GM18909 (cell line): Measurements from ENCODE around the gene GATAD2A.

Experiments
- ATAC-seq: cut with Tn5 transposase; IDR thresholded peaks from one replicate; pipeline ENCODE4 v1.9.1; 2021; ENCODE audit warnings: mild to moderate bottlenecking; ENCODE audit not compliant: unreplicated experiment, poor library complexity

Gene GATAD2A

DNA sequence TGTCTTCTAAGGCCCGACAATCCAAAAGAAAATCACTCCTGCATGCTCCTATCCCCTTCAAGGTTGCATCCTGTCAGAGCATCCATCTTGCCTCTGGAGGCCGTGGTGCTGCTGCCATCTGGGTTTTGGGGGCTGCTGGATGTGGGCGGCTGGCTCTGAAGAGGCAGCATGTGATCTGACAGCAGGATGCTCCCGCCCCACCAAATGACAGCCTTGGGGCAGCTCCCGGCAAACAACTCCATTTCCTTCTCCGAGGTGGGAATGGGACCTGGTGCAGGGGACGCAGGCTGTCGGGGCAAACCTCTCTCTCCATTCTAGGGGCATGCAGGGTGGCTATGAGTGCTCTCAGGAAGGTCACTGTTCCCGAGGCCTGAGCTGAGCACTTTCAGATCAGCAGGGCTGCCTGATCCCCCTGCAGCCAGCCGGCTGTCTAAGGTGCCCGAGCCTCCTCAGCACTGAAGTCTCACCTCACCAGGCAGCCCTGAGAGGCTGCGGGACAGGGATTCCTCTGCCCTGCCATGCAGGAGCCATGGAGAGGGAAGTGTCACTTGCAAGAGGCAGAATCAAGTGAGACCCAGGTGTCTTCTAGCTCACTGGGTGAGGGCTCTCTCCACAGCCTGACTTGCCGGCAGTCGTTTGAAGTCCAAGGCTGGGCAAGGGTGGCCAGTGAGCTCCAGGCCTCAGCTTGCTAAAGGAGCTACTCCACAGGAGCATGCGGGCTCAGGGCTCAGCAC is 81.0 kb downstream of the GATAD2A start:
- no peak for ATAC-seq

DNA sequence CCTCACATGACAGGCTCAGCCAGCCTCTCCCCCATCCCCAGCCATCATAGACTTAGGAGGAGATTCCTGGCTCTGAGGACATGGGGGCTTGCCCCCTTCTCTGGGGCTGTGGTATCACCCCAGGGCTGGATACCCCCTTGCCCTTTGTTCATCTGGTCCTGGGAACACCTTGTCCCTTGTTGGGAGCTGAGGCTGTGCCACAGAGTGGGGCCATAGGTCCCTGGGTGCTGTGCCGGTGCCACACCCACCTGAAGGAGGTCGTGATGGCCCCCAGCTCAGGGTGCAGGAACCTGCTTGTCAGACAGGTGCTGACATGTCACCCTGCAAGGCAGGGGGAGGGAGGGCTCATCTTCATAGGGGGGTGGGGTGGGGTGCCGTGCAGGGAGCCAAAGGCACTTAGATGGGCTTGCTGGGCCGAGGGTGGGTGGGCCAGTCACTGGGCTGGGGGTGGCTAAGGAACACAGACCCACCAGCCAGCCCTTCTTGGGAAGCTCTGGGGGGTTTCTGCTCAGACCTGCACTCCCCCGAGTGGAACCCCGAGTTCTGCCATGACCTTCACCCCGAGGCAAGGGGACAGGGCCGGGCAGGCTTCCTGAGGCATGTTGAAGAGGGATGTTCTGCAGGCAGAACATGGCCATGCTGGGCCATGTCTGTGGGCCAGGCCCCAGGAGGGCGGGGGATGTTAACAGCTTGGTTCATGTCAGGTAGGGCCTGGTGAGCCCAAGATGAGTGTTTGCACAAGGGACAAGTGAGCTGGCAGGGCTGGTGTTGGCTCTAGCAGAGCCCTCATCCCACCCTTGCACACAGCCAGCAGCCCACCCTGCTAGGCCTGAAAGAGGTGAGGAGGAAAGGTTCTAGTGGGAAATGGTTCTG is 81.8 kb downstream of the GATAD2A start:
- no peak for ATAC-seq

DNA sequence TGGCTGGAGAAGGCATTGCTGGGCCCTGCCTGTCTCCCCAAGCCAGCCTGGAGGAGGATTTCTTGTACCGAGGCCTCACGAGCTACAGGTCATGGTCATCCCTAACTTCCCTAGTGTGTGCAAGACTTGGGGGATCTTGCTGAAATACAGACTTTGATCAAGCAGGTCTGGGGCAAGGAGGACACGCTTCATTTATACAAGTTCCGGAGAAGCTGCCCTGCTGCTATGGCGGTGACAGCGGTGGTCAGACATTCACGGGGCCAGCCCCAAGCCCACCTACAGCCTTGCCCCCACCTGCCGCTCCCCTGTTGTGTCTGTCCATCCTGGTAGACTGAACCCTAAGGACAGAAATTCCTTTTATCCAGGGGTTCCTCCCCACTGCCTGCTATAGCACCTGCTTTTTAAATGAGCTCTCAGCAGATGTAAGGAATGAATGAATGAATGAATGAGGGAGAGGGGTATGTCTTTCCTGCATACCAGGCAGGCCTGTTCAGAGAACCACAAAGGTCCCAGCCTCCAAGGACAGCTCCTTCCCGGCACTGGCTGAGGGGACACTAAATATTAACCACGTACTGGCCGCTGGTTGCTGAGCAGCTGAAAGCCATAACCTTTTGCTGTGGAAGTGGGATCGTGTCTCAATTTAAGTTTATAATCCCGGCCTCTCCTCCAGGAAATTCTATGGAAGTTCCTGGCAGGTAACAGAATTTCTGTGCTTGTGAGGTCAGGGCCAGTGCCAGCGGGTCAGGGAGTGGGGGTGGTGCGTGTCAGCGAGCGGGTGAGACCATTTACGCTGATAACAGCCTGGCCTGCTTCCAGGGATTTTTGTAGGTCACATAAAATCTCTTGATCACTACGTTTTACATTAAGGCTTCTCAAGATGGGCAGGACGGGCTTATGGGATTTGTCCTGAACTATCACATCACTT is 82.7 kb downstream of the GATAD2A start:
- ATAC-seq: no peak

DNA sequence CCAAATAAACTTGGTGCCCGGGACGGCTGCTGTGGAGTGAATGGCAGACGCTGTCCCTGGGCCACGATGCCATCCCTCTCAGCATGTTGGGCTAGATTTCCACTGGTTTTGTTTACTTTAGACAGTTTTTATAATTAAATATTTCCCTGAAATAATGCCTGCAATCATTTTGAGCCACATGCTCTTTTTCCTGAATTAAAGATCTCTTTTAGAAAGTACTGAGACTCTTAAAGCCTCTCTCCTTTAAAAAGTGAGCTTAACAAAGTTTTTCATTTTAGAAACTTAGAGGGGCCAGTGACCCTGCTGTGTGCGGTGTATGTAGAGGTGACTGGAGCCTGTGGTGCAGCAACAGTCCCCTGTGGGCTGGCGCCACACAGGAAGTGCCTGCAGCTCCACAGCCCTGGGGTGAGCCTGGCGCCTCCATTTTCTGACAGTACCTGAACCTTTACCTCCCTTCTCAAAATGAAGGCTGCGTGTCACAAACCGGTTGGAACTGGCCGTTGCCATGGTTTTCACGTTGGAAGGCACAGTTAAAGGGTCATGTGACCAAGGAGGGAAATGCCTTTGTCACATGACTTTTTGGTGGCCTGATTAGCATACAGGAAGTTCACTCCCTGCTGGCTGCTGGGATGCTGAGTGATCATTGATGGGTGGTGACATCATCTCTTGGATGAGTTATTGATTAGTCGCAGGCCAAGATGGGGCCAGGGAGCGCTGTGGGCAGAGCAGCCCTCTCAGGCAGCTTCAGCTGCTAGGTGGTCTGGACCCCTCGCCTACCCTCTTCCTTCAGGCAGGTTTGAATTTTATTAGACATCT is 83.6 kb downstream of the GATAD2A start:
- peak; percentile 66 for ATAC-seq

DNA sequence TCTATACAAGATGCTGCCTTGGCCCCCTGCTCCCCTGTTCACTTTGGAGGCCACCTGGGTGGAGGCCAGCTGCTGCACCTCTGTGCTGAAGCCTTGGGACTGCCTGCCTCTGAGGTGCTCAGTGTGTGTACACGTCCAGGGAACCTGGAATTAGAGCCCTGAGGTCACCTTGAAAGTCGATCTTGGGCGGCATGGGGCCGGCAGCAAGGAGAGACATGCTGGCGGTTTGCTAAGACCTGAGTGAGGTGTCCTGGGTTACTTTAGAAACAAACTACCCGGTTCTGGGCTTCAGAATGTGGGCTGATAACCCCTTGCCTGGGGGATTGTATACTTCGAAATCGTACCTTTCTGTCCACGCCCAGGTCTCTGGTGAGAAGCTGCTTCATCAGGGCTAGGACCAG is 84.3 kb downstream of the GATAD2A start:
- no peak for ATAC-seq

DNA sequence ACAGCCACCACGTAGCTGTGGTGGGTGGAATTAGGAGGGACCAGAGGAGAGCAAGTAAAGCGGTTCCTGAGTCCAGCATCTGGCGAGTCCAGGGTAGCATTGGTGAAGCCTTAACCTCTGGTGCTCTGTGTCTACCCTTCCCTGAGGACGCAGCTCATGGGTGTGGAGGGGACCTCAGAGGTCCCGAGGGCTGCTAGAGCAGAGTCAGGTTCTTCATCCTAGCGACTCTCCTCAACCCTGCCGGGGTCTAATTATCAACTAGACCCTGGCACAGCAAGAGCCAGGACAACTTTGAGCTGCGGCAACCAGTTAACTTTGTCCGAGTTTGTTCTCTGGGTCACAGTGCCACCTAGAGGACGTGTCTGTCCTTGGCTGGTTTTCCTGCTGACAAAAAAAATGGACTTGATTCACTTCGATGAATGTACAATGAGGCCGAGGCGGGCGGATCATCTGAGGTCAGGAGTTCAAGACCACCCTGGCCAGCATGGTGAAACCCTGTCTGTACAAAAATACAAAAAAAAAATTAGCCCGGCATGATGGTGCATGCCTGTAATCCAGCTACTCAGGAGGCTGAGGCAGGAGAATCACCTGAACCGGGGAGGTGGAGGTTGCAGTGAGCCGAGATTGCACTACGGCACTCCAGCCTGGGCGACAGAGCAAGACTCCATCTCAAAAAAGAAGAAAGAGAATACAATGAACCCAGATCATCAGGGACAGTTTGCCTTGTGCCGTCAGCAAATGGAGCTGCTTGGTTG is 84.9 kb downstream of the GATAD2A start:
- ATAC-seq: no peak

DNA sequence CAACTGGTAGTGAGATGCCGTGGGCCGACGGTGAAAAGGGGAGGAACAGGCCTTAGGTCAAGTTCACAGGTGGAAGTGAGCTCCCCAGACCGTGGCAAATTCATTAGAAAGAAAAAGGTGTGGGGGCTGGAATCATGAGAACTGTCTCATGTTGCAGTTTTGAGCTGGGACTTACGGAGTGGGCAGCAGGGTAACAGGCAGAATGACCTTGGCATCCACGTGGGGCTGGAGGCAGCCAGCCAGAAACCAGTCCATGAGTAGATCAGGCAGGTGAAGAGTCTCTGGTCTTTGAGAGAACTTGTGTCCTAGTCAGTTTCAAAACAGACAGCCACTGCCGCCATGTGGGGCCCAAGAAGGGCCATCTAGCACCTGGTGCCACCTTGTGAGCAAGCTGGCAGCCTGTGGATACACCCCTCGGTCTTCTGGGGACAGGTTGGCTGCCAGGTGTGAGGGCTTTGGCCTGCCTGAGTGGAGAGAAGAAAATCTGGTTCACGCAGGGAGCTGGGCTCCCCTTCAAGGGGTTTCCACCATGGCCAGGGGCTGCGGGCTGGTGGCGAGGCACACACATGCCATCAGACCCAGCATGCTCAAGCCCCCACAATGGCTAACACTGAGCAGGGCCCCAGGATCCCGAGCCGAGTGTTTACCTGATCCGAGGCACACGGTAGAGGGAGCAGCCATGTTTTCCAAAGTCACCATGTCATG is 86.0 kb downstream of the GATAD2A start:
- ATAC-seq: no peak

DNA sequence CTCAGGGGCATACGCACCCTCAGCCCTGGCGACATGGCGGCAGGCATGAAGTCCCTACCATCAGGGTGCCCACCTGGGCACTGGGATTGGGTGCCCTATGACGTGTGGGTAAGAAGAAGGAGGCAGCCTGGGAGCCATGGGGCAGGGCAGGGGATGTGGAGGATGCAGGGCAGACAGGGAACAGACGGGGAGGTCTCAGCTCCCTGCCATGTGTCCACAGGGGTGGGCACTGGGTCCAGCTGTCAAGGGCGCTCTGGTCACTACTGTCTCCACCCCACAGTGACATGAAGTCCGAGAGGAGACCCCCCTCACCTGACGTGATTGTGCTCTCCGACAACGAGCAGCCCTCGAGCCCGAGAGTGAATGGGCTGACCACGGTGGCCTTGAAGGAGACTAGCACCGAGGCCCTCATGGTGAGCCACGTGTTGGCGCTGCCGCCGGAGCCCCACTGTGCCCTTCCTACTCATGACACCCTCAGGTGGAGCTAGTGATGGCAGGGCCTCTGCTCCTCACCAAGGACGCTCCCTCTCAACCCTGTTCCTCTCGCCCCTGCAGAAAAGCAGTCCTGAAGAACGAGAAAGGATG is 86.6 kb downstream of the GATAD2A start:
- no peak for ATAC-seq

DNA sequence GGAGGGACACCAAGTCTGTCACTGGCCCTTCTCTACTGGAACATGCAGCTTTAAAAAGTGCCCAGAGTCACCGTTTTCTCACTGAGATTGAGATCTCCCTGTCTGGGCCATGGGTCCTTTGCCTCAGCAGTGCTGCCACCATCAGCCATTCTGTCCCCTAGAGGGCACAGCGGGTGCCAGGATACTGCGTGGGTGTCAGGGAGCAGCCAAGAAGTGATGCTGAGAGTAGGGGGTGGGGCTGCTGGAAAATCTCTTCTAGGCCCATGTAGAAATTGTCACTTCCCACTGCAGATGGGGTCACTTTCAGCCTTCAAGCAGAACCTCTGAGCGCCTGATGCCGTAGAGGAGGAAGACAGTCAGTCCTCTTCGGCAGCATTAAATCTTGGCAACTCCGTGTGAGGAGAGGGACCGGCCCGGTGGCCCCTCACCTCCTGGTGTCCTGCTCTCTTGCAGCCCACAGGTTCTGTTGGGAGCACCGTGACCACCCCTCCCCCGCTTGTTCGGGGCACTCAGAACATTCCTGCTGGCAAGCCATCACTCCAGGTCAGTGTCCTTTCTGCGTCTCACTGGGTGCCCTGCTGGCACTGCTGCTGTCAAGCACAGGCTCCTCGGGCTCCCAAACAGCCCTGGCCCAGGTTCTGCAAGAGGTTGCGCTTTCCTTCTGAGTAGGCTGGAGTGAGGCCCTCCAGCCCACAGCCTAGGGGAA is 88.5 kb downstream of the GATAD2A start:
- no peak for ATAC-seq

DNA sequence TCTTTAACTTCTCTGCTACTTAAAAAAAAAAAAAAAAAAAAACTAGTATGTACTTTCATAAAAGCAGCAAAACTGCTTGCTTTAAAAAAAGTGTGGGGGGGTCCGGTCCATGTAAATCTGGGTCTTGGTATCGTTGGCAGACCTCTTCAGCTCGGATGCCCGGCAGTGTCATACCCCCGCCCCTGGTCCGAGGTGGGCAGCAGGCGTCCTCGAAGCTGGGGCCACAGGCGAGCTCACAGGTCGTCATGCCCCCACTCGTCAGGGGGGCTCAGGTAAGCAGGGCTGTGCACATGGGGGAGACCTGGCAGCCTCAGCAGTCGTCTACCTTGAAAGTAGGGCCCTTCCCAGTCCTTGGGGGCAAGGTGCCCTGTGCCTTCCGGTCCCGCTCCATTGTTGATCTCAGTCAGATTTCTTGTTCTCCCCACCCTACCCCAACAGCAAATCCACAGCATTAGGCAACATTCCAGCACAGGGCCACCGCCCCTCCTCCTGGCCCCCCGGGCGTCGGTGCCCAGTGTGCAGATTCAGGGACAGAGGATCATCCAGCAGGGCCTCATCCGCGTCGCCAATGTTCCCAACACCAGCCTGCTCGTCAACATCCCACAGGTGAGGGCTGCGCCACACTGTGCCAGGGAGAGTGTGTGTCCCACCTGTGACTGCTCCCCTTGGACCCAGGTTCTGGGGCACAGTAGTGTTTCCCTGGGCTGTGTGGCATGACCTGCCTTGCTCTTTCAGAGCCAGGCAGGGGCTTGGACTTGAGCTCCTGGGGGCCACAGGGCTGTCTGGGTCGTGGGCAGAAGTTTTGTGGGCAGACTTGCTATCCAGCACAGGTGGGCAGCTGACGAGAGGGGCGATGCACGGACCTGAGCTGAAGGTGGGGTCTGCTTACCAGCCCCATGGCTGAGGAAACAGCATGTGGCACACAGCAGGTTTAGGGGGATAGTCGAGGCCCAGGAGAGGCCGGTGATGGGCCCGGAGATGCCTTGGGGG is 90.4 kb downstream of the GATAD2A start:
- no peak for ATAC-seq

DNA sequence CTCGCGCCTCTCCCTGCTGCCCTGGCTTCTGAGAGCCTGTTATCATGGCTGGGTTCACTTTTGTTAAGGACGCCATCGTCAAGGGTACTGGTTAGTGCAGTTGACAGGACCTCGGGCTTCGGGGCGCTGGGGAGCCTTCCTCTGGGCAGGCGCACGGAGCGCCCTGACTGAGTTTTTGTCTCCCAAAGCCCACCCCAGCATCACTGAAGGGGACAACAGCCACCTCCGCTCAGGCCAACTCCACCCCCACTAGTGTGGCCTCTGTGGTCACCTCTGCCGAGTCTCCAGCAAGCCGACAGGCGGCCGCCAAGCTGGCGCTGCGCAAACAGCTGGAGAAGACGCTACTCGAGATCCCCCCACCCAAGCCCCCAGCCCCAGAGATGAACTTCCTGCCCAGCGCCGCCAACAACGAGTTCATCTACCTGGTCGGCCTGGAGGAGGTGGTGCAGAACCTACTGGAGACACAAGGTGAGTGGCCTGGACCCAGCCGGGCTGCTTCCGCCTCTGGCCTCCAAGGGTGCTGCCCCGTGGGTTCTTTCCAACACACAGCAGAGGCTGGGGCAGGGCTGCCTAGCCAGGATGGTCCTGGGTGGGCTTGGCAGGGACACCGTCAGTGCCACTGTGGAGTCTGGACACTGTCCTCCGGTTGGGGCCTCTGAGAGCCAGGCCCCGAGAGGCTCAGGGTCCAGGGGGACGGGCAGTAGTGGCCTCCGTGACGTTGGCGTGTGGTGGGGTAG is 92.9 kb downstream of the GATAD2A start:
- ATAC-seq: no peak

DNA sequence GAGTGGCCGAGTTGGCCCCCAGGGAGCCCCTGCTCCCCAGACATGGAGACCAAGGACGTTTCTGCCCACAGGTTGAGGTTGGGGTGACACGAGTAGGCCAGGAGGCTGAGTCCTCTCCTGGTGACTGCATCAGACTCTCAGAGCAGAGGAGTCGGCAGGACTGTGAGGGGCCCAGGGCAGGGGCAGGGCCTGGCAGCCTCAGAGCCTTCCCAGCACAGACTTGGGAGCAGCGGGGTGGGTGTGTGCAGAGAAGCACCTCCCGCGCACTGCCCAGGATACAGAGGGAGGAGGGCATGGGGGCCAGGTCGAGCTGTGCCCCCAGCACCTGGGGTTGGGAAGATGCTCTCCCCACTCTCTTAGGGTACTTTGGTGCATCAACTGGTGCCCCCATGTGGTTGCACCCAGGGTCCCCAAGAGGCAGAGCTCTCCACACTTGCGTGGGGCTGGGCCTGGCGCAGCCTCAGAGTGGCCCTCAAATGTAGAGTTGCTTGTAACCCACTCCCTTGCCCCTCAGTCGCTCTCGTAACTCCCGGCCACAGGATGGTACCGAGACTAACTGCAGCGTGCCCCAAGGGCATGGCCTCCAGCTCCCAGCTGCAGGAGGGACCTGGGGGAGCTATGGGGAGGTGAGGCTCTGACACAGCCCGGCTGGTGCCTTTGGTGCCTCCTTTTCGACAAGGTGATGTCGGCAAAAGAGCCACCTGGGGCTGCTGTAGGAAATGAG is 94.0 kb downstream of the GATAD2A start:
- no peak for ATAC-seq

DNA sequence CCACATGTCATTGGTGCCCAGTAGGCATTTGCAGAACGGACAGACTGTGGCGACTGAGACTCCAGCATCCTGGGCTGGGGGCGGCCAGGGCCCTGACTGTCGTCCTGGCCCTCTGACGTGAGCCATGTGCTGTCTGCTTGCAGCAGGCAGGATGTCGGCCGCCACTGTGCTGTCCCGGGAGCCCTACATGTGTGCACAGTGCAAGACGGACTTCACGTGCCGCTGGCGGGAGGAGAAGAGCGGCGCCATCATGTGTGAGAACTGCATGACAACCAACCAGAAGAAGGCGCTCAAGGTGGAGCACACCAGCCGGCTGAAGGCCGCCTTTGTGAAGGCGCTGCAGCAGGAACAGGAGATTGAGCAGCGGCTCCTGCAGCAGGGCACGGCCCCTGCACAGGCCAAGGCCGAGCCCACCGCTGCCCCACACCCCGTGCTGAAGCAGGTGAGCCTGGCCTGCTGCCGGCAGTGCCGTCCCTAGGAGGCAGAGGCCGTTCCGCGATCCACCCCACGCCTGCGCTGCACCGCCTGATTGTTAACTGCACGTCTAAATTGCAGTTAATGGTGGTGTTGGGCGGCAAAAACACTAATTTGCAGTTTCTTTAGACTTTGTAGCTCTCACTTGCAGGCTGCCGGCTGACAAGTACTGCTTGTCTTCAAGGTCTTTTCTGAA is 95.6 kb downstream of the GATAD2A start:
- no peak for ATAC-seq

DNA sequence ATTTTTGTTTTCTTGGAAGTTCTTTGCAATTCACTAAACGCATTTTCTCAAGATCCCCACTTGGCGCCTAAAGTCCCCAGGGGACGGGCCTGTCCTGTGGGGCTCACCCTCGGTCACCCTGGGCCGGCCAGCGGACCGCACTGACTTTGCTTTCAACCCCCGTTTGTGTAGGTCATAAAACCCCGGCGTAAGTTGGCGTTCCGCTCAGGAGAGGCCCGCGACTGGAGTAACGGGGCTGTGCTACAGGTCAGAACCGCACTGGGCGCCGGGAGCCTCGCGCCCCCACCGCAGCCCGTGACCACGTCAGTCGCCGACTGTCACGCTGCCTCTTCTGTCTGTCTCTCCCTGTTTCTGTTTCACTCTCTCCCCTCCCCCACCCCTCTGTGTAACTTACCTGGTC is 96.3 kb downstream of the GATAD2A start:
- no peak for ATAC-seq

DNA sequence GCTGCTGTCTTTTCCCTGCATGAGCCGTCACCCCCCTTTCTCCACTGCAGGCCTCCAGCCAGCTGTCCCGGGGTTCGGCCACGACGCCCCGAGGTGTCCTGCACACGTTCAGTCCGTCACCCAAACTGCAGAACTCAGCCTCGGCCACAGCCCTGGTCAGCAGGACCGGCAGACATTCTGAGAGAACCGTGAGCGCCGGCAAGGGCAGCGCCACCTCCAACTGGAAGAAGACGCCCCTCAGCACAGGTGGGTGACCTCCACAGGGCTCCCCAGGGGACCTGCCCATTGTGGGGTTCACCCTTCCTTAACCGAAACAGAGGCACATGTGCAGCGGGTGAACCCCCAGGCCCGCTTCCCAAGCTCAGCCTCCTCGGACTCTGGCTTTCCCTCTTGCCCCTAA is 96.8 kb downstream of the GATAD2A start:
- no peak for ATAC-seq
